ENCODE measurements around the gene VPS4A. TPM values are rescaled to one million over a fixed set of nuclear protein-coding genes. Genes with fewer than 3 reads are reported as not detected.
A peak's percentile ranks its signal among the peaks of the same experiment; 100 is the strongest.

The VPS4A gene
- total and polyA plus RNA-seq, 10 of the 15 experiments (the other 5 are each of a cell fraction or from before 2014, with no cell fraction given): 5.2 to 36.3 (median 21.4) TPM

GRCh38 chr16:69316595-69317034 is 5.5 kb downstream of the VPS4A start:
- H3K4me2 ChIP-seq (ENCODE audit: control insufficient read depth, insufficient read depth): no peak overlapping the region
- DNase-seq (ENCODE audit: low read depth, low spot score) (no peak), FAIRE-seq (no peak), ATAC-seq (no peak)
- no peak overlapping the region for H2AFZ ChIP-seq (ENCODE audit: control insufficient read depth, low read depth, low read length)
- intact Hi-C loops (cut with micrococcal nuclease; ENCODE audit: unreplicated experiment) (no loop called here), in situ Hi-C loops (cut with MboI) (no loop called here)
- POLR2A ChIA-PET: no interaction called here
- no peak overlapping the region for H3K4me3 ChIP-seq
- H3K36me3 ChIP-seq (ENCODE audit: control insufficient read depth in 2 of 2, insufficient read depth in 2 of 2, low read length in 1 of 2): peaks cover 12 to 36% of the 10 kb centered on the region in 2 experiments; a peak in 3 of 4 replicates
- H3K9me3 ChIP-seq (replicated peaks; ENCODE audit: control insufficient read depth, insufficient read depth, low read length): no peaks in the 10 kb centered on the region
- H3K4me1 ChIP-seq (ENCODE audit: control insufficient read depth, insufficient read depth, low read length): no peaks in the 10 kb centered on the region
- SMC1A ChIA-PET (ENCODE audit: uncharacterized antibody, unreplicated experiment): no interaction called here
- CTCF ChIA-PET: no interaction called here
- H3K9ac ChIP-seq (ENCODE audit: control insufficient read depth, insufficient read depth, low read length): no peak overlapping the region
- H3K27me3 ChIP-seq (replicated peaks in 1 of 2; ENCODE audit: control insufficient read depth in 2 of 2, insufficient read depth in 2 of 2, low read length in 1 of 2): no peaks in the 10 kb centered on the region
- BruUV-seq (replicated peaks): no TSS peak
- over 99% methylated on average over 11 of the region's 17 CpGs for WGBS (ENCODE audit: insufficient coverage, insufficient replicate concordance, low lambda C conversion rate, missing lambda C conversion rate)
- peaks cover 18% of the 10 kb centered on the region for H3K79me2 ChIP-seq (ENCODE audit: control insufficient read depth, insufficient read depth, low read length)
- TF ChIP-seq POLR2AphosphoS5 (IDR thresholded peaks at IDR 0.05; ENCODE audit: low read length): no peak
- no peak for TF ChIP-seq MYB (IDR thresholded peaks at IDR 0.05; ENCODE audit: borderline replicate concordance, low read depth, low read length)
- TF ChIP-seq EZH2 (IDR thresholded peaks at IDR 0.05; ENCODE audit: borderline replicate concordance, control insufficient read depth, low read depth, low read length): no peak
- TF ChIP-seq POLR2A (IDR thresholded peaks at IDR 0.05; ENCODE audit: low read depth, low read length): 0 out of 2 replicates have a peak, but pooled peaks have one; percentile 17
- no peak for TF ChIP-seq EED (IDR thresholded peaks at IDR 0.05; ENCODE audit: low read depth)
- TF ChIP-seq TBL1XR1 (IDR thresholded peaks at IDR 0.05; ENCODE audit: low read depth, low read length): no peak
- TF ChIP-seq CREM (IDR thresholded peaks at IDR 0.05; ENCODE audit: low read depth): no peak
- RAD21 ChIA-PET (ENCODE audit: unreplicated experiment): no interaction called here
- H3K27ac ChIP-seq (ENCODE audit: control insufficient read depth, insufficient read depth): no peak overlapping the region
- H4K20me1 ChIP-seq (ENCODE audit: control insufficient read depth, insufficient read depth): no peaks in the 10 kb centered on the region

DNA sequence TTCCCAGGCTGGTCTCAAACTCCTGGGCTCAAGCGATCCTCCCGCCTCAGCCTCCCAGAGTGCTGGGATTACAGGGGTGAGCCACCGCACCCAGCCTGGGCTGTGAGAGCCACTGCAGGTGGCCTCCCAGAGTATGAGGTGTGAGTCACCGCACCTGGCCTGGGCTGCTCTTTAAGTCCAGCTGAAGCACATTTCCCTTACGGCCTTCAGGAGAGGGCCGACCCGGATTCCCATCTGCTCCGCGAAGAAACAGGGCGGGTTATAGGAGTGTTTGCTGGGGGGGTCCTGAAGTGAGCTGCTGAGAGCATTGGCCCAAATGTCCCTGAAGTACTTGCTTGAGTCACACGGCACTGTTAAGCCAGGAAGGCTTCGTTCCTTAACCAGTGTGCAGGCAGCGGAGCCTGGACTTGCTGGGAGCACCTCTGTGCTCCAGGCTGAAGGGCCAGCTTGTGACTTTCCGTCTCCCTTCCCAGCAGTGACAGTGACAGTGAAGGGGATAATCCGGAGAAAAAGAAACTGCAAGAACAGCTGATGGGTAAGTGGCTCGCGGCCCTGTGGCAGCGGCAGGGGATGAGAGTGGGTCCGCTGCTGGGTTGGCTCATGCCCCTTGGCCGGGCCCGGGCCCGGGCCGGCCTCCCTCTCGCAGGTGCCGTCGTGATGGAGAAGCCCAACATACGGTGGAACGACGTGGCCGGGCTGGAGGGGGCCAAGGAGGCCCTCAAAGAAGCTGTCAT is 7.2 kb downstream of the VPS4A start:
- intact Hi-C loops (cut with micrococcal nuclease; ENCODE audit: unreplicated experiment) (no loop called here), in situ Hi-C loops (cut with MboI) (no loop called here)
- no TSS peak for BruUV-seq (replicated peaks)
- RAD21 ChIA-PET (ENCODE audit: unreplicated experiment): no interaction called here
- no peaks in the 10 kb centered on the region for H4K20me1 ChIP-seq (ENCODE audit: control insufficient read depth, insufficient read depth)
- POLR2A ChIA-PET: interaction anchor here (1.0 kb wide), 1 partner anchor 8 kb away, joined by 5 read pairs; no protein-coding TSS in a partner anchor
- no peaks in the 10 kb centered on the region; the same call in 1 of the 2 replicates for H3K4me1 ChIP-seq (ENCODE audit: control insufficient read depth, insufficient read depth, low read length)
- H3K9me3 ChIP-seq (replicated peaks; ENCODE audit: control insufficient read depth, insufficient read depth, low read length): no peaks in the 10 kb centered on the region
- ATAC-seq (no peak), FAIRE-seq (no peak), DNase-seq (ENCODE audit: low read depth, low spot score) (no peak)
- CTCF ChIA-PET: interaction anchor here (0.6 kb wide), 1 partner anchor 63 kb away, joined by 3 read pairs; no protein-coding TSS in a partner anchor
- WGBS (ENCODE audit: insufficient coverage, insufficient replicate concordance, low lambda C conversion rate, missing lambda C conversion rate): 95% methylated on average over 30 of the region's 30 CpGs
- peaks cover 9% of the 10 kb centered on the region for H3K79me2 ChIP-seq (ENCODE audit: control insufficient read depth, insufficient read depth, low read length)
- H3K4me3 ChIP-seq: no peak overlapping the region
- no peak overlapping the region for H3K9ac ChIP-seq (ENCODE audit: control insufficient read depth, insufficient read depth, low read length)
- peaks cover 24 to 44% of the 10 kb centered on the region in 2 experiments for H3K36me3 ChIP-seq (ENCODE audit: control insufficient read depth in 2 of 2, insufficient read depth in 2 of 2, low read length in 1 of 2)
- H3K27me3 ChIP-seq (replicated peaks in 1 of 2; ENCODE audit: control insufficient read depth in 2 of 2, insufficient read depth in 2 of 2, low read length in 1 of 2): no peaks in the 10 kb centered on the region
- SMC1A ChIA-PET (ENCODE audit: uncharacterized antibody, unreplicated experiment): interaction anchor here (1.4 kb wide), 1 partner anchor 10 kb away, joined by 4 read pairs; no protein-coding TSS in a partner anchor
- H2AFZ ChIP-seq (ENCODE audit: control insufficient read depth, low read depth, low read length): no peak overlapping the region
- no peak overlapping the region for H3K4me2 ChIP-seq (ENCODE audit: control insufficient read depth, insufficient read depth)
- no peak overlapping the region for H3K27ac ChIP-seq (ENCODE audit: control insufficient read depth, insufficient read depth)
- TF ChIP-seq FOXK2 (IDR thresholded peaks at IDR 0.05) (no peak), NKRF (conservative IDR thresholded peaks at IDR 0.05) (no peak), NR2C2 (IDR thresholded peaks at IDR 0.05; ENCODE audit: borderline replicate concordance, control insufficient read depth, insufficient read length, low read depth) (no peak), MTA2 (IDR thresholded peaks at IDR 0.05; ENCODE audit: low read depth) (no peak), SMARCA5 (IDR thresholded peaks at IDR 0.05) (no peak), ZNF24 (IDR thresholded peaks at IDR 0.05) (no peak), SIX5 (IDR thresholded peaks at IDR 0.05; ENCODE audit: low read depth, low read length, severe bottlenecking) (no peak), CHD1 (IDR thresholded peaks at IDR 0.05; ENCODE audit: low read depth, low read length) (no peak), RELA (IDR thresholded peaks at IDR 0.05; ENCODE audit: borderline replicate concordance, partially characterized antibody) (no peak)

Data from GM12878 (cell line).